Heart left ventricle (tissue), 13 donors: Measurements from ENCODE around the gene LRP1.

Source experiments
- POLR2A ChIP-seq, 2 donors: fragments of 450-650 bp; IDR thresholded peaks; one replicate each; pipeline ENCODE4 v1.6.1; 2017; ENCODE audit warnings: antibody characterized with exemption in 2 of 2, mild to moderate bottlenecking in 2 of 2, moderate library complexity in 2 of 2
- TF ChIP-seq, protein P1 (sequence below), 12 donors: fragments of 200-600 bp; sonication (generic) in 4 of 12; IDR thresholded peaks; one replicate each; pipeline versions ENCODE4 v1.5.0 to v1.8.0; 2018 to 2022; ENCODE audit warnings: antibody characterized with exemption in 12 of 12, mild to moderate bottlenecking in 5 of 12
- donor health status: ischemic (EF 13 %, LVEDD 7.1; RV severe dilation, severe dysfunction).
- donor health status: DM: no; HTN: yes; CAD: no.
- donor health status: DM: no; HTN: no; CAD: no.
- donor health status: ischemic (EF 25% LVEDD 6.9; RV normal size, moderate dysfunction).
- donor health status: ischemic (EF 25% LVEDD 5.7; RV mildly dilated, moderate dysfunction).
- donor health status: ischemic (EF 35%, LVEDD 5.7; RV mildly dilated, moderate dysfunction).
- donor health status: nonischemic (EF 11% LVEDD 7.7; RV severe dilation, severe dysfunction).
- donor health status: DM: yes; HTN: yes; CAD: no.
- donor health status: PGD.
- donor health status: ischemic (EF 29% LVEDD 5.4; RV normal size, mild dysfunction).
- donor health status: nonischemic (EF 23%, LVEDD 6.1; RV moderate dilation, normal function).

- no peak for TF ChIP-seq POLR2A (IDR thresholded peaks at IDR 0.05)
- TF ChIP-seq, protein P1, sequence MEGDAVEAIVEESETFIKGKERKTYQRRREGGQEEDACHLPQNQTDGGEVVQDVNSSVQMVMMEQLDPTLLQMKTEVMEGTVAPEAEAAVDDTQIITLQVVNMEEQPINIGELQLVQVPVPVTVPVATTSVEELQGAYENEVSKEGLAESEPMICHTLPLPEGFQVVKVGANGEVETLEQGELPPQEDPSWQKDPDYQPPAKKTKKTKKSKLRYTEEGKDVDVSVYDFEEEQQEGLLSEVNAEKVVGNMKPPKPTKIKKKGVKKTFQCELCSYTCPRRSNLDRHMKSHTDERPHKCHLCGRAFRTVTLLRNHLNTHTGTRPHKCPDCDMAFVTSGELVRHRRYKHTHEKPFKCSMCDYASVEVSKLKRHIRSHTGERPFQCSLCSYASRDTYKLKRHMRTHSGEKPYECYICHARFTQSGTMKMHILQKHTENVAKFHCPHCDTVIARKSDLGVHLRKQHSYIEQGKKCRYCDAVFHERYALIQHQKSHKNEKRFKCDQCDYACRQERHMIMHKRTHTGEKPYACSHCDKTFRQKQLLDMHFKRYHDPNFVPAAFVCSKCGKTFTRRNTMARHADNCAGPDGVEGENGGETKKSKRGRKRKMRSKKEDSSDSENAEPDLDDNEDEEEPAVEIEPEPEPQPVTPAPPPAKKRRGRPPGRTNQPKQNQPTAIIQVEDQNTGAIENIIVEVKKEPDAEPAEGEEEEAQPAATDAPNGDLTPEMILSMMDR (IDR thresholded peaks at IDR 0.05), result no peak
Measured at GRCh38 chr12:57159311-57159710, 31.0 kb downstream of the LRP1 start.
